Activated CD4-positive, alpha-beta memory T cell treated with anti-CD3 and anti-CD28 coated beads for 36 hours (primary cell): ENCODE measurements around the gene MPZL3. TPM values are rescaled to one million over a fixed set of nuclear protein-coding genes. Genes with fewer than 3 reads are reported as not detected.

Experiments used
- CTCF ChIA-PET: fragments of 350-600 bp; sonication (Branson Sonifier 250); formaldehyde crosslinking; loops from one replicate; lab custom pipeline; 2021; ENCODE audit warnings: antibody characterized with exemption, inconsistent platforms; lab: Charles Lee
- POLR2A ChIA-PET: fragments of 350-600 bp; sonication (Branson Sonifier 250); formaldehyde crosslinking; loops from one replicate; lab custom pipeline; 2021; ENCODE audit warnings: antibody characterized with exemption; lab: Charles Lee
- DNase-seq: peaks from one replicate; pipeline ENCODE4 v3.0.0-alpha.2; 2020
- H3K27ac Mint-ChIP-seq: one replicate; pipeline ENCODE4 v1.8.0; 2021; ENCODE audit warnings: mixed read lengths
- H3K27me3 Mint-ChIP-seq: one replicate; pipeline ENCODE4 v1.8.0; 2021; ENCODE audit warnings: mixed read lengths
- H3K36me3 Mint-ChIP-seq: one replicate; pipeline ENCODE4 v1.8.0; 2021; ENCODE audit warnings: mixed read lengths
- H3K4me1 Mint-ChIP-seq: one replicate; pipeline ENCODE4 v1.8.0; 2021; ENCODE audit warnings: low read depth, mixed read lengths
- H3K4me3 Mint-ChIP-seq: one replicate; pipeline ENCODE4 v1.8.0; 2021; ENCODE audit warnings: mild to moderate bottlenecking, mixed read lengths
- H3K9me3 Mint-ChIP-seq: one replicate; pipeline ENCODE4 v1.8.0; 2021; ENCODE audit warnings: mixed read lengths
- intact Hi-C: fragments of 100-400 bp; cut with micrococcal nuclease; formaldehyde crosslinking; loops from one replicate; pipeline ENCODE4 v1.15.1; 2023
- total RNA-seq, 2 experiments: library from RNA; stranded (reverse); gene quantifications; one replicate each; pipeline ENCODE4 v1.2.3, GENCODE V29; 2021

The MPZL3 gene
- total RNA-seq, 2 experiments from 2014 or later: 47.3 to 49.0 TPM

- ChIA-PET POLR2A (interaction anchor here (0.9 to 8.2 kb wide), 7 partner anchors 10 to 91 kb away, joined by 3 to 83 read pairs (median 9); partner anchors contain the start of genes CD3E, JAML and MPZL3), CTCF (interaction anchor here (1.7 to 2.9 kb wide), 5 partner anchors 11 to 82 kb away, joined by 7 to 14 read pairs (median 9); no protein-coding TSS in a partner anchor)
- no peaks in the 10 kb centered on the region for H3K27me3 Mint-ChIP-seq
- H3K4me1 Mint-ChIP-seq: peaks cover 91% of the 10 kb centered on the region
- H3K9me3 Mint-ChIP-seq: no peaks in the 10 kb centered on the region
- peaks cover 59% of the 10 kb centered on the region for H3K36me3 Mint-ChIP-seq
- intact Hi-C loops: no loop called here
- no peak for DNase-seq
- H3K4me3 Mint-ChIP-seq: peak overlapping the region; percentile 81
- H3K27ac Mint-ChIP-seq: peak overlapping the region; percentile 97
These were observed 38.4 kb downstream of the MPZL3 start for GRCh38 chr11:118213781-118214180.

- Mint-ChIP-seq H3K4me1 (peaks cover 88% of the 10 kb centered on the region), H3K27me3 (no peaks in the 10 kb centered on the region), H3K27ac (peak overlapping the region; percentile 97), H3K9me3 (no peaks in the 10 kb centered on the region), H3K4me3 (peak overlapping the region; percentile 30), H3K36me3 (peaks cover 57% of the 10 kb centered on the region)
- ChIA-PET POLR2A (interaction anchor here (1.8 to 8.2 kb wide), 4 partner anchors 9 to 38 kb away, joined by 9 to 83 read pairs (median 45); partner anchors contain the start of genes JAML and MPZL3), CTCF (interaction anchor here (2.1 kb wide), 2 partner anchors 14 to 82 kb away, joined by 7 to 13 read pairs; no protein-coding TSS in a partner anchor)
- no peak for DNase-seq
- intact Hi-C loops: no loop called here
These were observed 39.0 kb downstream of the MPZL3 start for GRCh38 chr11:118213201-118213600.

- Mint-ChIP-seq H3K36me3 (peaks cover 61% of the 10 kb centered on the region), H3K27ac (peak overlapping the region; percentile 97), H3K27me3 (no peaks in the 10 kb centered on the region), H3K9me3 (no peaks in the 10 kb centered on the region), H3K4me3 (peak overlapping the region; percentile 30), H3K4me1 (peaks cover 88% of the 10 kb centered on the region)
- DNase-seq: no peak
- intact Hi-C loops: no loop called here
- CTCF ChIA-PET: interaction anchor here (2.1 to 2.7 kb wide), 2 partner anchors 14 to 83 kb away, joined by 7 to 9 read pairs; no protein-coding TSS in a partner anchor
- POLR2A ChIA-PET: interaction anchor here (2.5 to 8.2 kb wide), 2 partner anchors 9 to 38 kb away, joined by 9 to 83 read pairs; partner anchors contain the start of gene MPZL3
These were observed 39.4 kb downstream of the MPZL3 start for GRCh38 chr11:118212781-118213191.

GRCh38 chr11:118212131-118212725 lies 39.9 kb downstream of the MPZL3 start:
- intact Hi-C loops: no loop called here
- POLR2A ChIA-PET: interaction anchor here (0.6 to 2.5 kb wide), 5 partner anchors 10 to 48 kb away, joined by 3 to 9 read pairs (median 5); partner anchors contain the start of genes JAML and MPZL3
- H3K27ac Mint-ChIP-seq: peak overlapping the region; percentile 97

GRCh38 chr11:118211006-118211405 lies 41.2 kb downstream of the MPZL3 start:
- Mint-ChIP-seq H3K27ac (peak overlapping the region; percentile 50), H3K9me3 (no peaks in the 10 kb centered on the region), H3K4me3 (no peak overlapping the region), H3K36me3 (peaks cover 77% of the 10 kb centered on the region), H3K27me3 (no peaks in the 10 kb centered on the region), H3K4me1 (peaks cover 88% of the 10 kb centered on the region)
- no peak for DNase-seq
- ChIA-PET POLR2A (interaction anchor here (0.6 to 1.4 kb wide), 2 partner anchors 9 to 35 kb away, joined by 3 to 7 read pairs; no protein-coding TSS in a partner anchor), CTCF (interaction anchor here (0.7 to 2.7 kb wide), 4 partner anchors 9 to 84 kb away, joined by 3 to 9 read pairs (median 4); no protein-coding TSS in a partner anchor)
- intact Hi-C loops: no loop called here

More at GRCh38 chr11:118212131-118212725, 39.9 kb downstream of the MPZL3 start:
- CTCF ChIA-PET: interaction anchor here (0.7 to 2.7 kb wide), 3 partner anchors 10 to 83 kb away, joined by 3 to 9 read pairs (median 5); no protein-coding TSS in a partner anchor
- peaks cover 87% of the 10 kb centered on the region for H3K4me1 Mint-ChIP-seq
- no peak overlapping the region for H3K4me3 Mint-ChIP-seq
- H3K27me3 Mint-ChIP-seq: no peaks in the 10 kb centered on the region
- H3K9me3 Mint-ChIP-seq: no peaks in the 10 kb centered on the region
- H3K36me3 Mint-ChIP-seq: peaks cover 66% of the 10 kb centered on the region
- DNase-seq: no peak

- no peaks in the 10 kb centered on the region for H3K9me3 Mint-ChIP-seq
- POLR2A ChIA-PET: interaction anchor here (1.0 kb wide), 1 partner anchor 16 kb away, joined by 4 read pairs; no protein-coding TSS in a partner anchor
- CTCF ChIA-PET: interaction anchor here (1.8 to 2.7 kb wide), 2 partner anchors 8 to 12 kb away, joined by 5 to 9 read pairs; no protein-coding TSS in a partner anchor
- peak overlapping the region; percentile 38 for H3K27ac Mint-ChIP-seq
- peaks cover 81% of the 10 kb centered on the region for H3K36me3 Mint-ChIP-seq
- DNase-seq: no peak
- intact Hi-C loops: no loop called here
- peaks cover 89% of the 10 kb centered on the region for H3K4me1 Mint-ChIP-seq
- H3K4me3 Mint-ChIP-seq: no peak overlapping the region
- H3K27me3 Mint-ChIP-seq: no peaks in the 10 kb centered on the region
These were observed 41.8 kb downstream of the MPZL3 start for GRCh38 chr11:118210323-118210722.

- peak overlapping the region; percentile 63 for H3K27ac Mint-ChIP-seq
- DNase-seq: no peak
- H3K27me3 Mint-ChIP-seq: no peaks in the 10 kb centered on the region
- H3K9me3 Mint-ChIP-seq: no peaks in the 10 kb centered on the region
- peaks cover 78% of the 10 kb centered on the region for H3K36me3 Mint-ChIP-seq
- CTCF ChIA-PET: interaction anchor here (0.9 to 2.7 kb wide), 3 partner anchors 11 to 87 kb away, joined by 3 to 12 read pairs (median 4); no protein-coding TSS in a partner anchor
- H3K4me1 Mint-ChIP-seq: peaks cover 78% of the 10 kb centered on the region
- H3K4me3 Mint-ChIP-seq: no peak overlapping the region
- intact Hi-C loops: no loop called here
- POLR2A ChIA-PET: interaction anchor here (1.0 kb wide), 1 partner anchor 24 kb away, joined by 3 read pairs; no protein-coding TSS in a partner anchor
These were observed 43.1 kb downstream of the MPZL3 start for GRCh38 chr11:118209033-118209432.

GRCh38 chr11:118207079-118207478 lies 45.1 kb downstream of the MPZL3 start:
- peaks cover 59% of the 10 kb centered on the region for H3K36me3 Mint-ChIP-seq
- no peaks in the 10 kb centered on the region for H3K9me3 Mint-ChIP-seq
- no peak for DNase-seq
- POLR2A ChIA-PET: interaction anchor here (0.9 kb wide), 1 partner anchor 17 kb away, joined by 4 read pairs; the partner anchor contains the start of gene JAML
- peaks cover 58% of the 10 kb centered on the region for H3K4me1 Mint-ChIP-seq
- no peaks in the 10 kb centered on the region for H3K27me3 Mint-ChIP-seq
- CTCF ChIA-PET: interaction anchor here (2.7 kb wide), 1 partner anchor 9 kb away, joined by 12 read pairs; no protein-coding TSS in a partner anchor
- H3K4me3 Mint-ChIP-seq: peak overlapping the region; percentile 15
- no peak overlapping the region for H3K27ac Mint-ChIP-seq
- intact Hi-C loops: no loop called here

- Mint-ChIP-seq H3K36me3 (peaks cover 53% of the 10 kb centered on the region), H3K4me3 (peak overlapping the region; percentile 22), H3K27ac (no peak overlapping the region)
These were observed 45.7 kb downstream of the MPZL3 start for GRCh38 chr11:118206391-118207031.

GRCh38 chr11:118205606-118206378 lies 46.4 kb downstream of the MPZL3 start:
- Mint-ChIP-seq H3K27ac (no peak overlapping the region), H3K4me3 (peak overlapping the region; percentile 22), H3K27me3 (no peaks in the 10 kb centered on the region), H3K36me3 (peaks cover 48% of the 10 kb centered on the region), H3K4me1 (peaks cover 48% of the 10 kb centered on the region), H3K9me3 (no peaks in the 10 kb centered on the region)
- intact Hi-C loops: loop anchor here (1.0 kb wide), 2 partner anchors 12 to 36 kb away; no protein-coding TSS in a partner anchor
- ChIA-PET POLR2A (interaction anchor here (0.7 to 5.1 kb wide), 3 partner anchors 11 to 46 kb away, joined by 3 to 83 read pairs (median 4); partner anchors contain the start of gene JAML), CTCF (interaction anchor here (0.8 kb wide), 1 partner anchor 17 kb away, joined by 3 read pairs; no protein-coding TSS in a partner anchor)
- no peak for DNase-seq

More at GRCh38 chr11:118206391-118207031, 45.7 kb downstream of the MPZL3 start:
- intact Hi-C loops: loop anchor here (1.0 kb wide), 2 partner anchors 11 to 35 kb away; no protein-coding TSS in a partner anchor
- Mint-ChIP-seq H3K27me3 (no peaks in the 10 kb centered on the region), H3K4me1 (peaks cover 53% of the 10 kb centered on the region), H3K9me3 (no peaks in the 10 kb centered on the region)
- ChIA-PET POLR2A (interaction anchor here (0.7 to 5.1 kb wide), 3 partner anchors 10 to 45 kb away, joined by 3 to 83 read pairs (median 4); partner anchors contain the start of gene JAML), CTCF (interaction anchor here (0.8 kb wide), 1 partner anchor 16 kb away, joined by 3 read pairs; no protein-coding TSS in a partner anchor)
- no peak for DNase-seq
